Fibroblast of gingiva (primary cell): Measurements from ENCODE around the gene FAM50A.

Experiments used
- DNase-seq: peaks from one replicate; pipeline ENCODE4 v3.0.0-alpha.2; 2011; ENCODE audit warnings: low read depth

The FAM50A gene

DNA sequence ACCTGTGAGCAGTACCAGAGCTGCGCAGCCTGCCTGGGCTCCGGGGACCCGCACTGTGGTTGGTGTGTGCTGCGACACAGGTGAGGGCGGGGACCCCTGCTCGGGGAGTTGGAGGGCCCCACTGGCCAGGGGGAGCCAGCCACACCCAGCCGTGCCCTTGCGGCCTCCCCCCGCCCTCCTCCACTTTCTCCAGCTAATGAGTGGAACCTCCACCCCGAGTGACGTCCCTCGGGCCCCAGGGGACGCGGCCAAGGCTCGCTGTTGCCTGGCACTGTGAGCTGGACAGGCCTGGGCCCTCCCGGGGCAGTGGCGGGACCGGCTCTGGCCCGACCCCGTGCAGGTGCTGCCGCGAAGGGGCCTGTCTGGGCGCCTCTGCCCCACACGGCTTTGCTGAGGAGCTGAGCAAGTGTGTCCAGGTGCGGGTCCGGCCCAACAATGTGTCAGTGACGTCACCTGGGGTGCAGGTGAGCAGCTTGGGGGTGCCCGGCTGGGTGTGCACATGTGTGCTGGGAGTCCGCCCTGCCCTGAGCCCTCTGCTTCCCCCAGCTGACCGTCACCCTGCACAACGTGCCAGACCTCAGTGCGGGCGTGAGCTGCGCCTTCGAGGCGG, 19.8 kb downstream of the FAM50A start:
- no peak for DNase-seq

DNA sequence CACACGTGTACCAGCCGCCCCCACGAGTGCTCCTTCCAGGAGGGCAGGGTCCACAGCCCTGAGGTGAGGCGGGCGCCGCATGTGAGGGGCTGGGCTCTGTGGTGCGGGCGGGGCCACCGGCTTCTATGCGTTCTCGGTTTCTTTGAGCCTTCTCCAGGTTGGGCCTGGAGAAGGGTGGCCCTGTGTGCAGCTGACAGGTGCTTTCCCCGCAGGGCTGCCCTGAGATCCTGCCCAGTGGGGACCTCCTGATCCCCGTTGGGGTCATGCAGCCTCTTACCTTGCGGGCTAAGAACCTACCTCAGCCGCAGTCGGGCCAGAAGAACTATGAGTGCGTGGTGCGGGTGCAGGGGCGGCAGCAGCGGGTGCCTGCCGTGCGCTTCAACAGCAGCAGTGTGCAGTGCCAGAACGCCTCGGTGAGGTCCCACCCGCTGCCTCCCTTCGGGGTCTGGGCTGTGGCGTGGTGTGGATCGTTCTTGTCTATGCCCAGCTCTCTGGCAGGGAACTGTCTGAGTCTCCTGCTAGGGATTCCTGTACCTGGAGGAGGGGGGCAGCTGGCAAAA, 20.9 kb downstream of the FAM50A start:
- DNase-seq = no peak

DNA sequence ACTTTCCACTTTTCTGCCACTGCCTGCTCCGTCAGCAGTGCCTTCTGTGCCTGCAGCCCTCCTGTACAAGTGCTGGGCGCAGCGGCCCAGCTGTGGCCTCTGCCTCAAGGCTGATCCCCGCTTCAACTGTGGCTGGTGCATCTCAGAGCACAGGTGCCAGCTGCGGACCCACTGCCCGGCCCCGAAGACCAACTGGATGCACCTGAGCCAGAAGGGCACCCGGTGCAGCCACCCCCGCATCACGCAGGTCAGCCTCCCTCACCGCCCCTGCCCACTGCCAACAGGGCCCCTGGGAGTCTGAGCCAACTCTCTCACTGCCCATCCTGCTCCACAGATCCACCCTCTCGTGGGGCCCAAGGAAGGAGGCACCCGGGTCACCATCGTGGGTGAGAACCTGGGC, 21.7 kb downstream of the FAM50A start:
- no peak for DNase-seq

DNA sequence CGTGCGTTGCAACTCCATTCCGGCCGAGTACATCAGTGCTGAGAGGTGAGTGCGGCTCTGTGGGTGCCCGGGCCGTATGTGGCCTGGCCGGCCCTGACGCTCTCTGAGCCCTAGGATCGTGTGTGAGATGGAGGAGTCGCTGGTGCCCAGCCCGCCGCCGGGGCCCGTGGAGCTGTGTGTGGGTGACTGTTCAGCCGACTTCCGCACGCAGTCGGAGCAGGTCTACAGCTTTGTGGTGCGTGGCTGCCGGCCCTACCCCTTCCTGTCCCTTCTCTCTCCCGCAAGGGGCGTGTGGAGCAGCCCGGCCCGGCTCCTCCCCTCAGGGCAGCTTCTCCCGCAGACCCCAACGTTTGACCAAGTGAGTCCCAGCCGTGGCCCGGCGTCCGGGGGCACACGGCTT, 22.1 kb downstream of the FAM50A start:
- DNase-seq = no peak

DNA sequence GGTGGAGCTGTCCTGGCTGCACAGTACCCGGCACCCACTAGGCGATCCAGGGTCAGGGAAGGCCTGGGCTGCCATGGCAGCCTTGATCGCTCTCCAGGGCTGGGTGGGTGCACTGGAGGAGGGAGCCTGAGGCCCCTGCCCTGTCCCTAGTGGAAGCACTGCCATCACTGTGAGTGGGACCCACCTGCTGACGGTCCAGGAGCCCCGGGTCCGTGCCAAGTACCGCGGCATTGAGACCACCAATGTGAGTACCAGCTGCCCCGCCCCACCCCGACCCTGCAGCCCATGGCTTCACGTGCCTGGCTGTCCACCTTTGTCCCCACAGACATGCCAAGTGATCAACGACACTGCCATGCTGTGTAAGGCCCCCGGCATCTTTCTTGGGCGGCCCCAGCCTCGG, 23.0 kb downstream of the FAM50A start:
- no peak for DNase-seq

DNA sequence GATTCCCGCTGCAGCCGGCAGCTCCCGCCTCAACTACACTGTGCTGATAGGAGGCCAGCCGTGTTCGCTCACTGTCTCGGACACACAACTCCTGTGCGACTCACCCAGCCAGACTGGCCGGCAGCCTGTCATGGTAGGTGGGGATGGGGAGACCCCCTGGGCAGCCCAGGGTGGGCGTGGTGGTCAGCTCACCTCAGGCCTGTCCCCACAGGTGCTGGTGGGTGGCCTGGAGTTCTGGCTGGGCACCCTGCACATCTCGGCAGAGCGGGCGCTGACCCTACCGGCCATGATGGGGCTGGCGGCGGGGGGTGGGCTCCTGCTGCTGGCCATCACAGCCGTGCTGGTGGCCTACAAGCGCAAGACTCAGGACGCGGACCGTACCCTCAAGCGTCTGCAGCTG, 23.6 kb downstream of the FAM50A start:
- DNase-seq = no peak

DNA sequence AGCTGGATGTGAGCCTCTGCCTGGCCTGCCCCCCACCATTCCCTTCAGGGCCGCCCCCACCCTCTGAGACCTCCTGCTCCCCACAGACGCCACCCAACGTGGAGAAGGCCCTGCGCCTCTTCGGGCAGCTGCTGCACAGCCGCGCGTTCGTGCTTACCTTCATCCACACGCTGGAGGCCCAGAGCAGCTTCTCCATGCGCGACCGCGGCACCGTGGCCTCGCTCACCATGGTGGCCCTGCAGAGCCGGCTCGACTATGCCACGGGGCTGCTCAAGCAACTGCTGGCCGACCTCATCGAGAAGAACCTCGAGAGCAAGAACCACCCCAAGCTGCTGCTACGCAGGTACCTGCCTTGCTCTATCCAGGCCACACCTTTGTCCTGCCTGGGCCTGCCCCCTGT, 24.3 kb downstream of the FAM50A start:
- DNase-seq = no peak

DNA sequence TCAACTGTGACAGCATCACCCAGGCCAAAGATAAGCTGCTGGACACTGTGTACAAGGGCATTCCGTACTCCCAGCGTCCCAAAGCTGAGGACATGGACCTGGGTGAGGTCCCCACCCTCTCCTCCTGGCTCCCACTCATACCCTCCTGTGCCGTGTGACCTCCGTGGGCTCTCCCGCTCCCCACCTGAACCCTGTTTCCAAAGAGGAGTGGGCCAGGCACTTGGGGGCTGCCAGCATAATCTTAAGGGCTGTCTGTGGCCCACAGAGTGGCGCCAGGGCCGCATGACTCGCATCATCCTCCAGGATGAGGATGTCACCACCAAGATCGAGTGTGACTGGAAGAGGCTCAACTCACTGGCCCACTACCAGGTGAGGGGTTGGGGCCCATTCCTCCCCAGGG, 25.2 kb downstream of the FAM50A start:
- DNase-seq = no peak

DNA sequence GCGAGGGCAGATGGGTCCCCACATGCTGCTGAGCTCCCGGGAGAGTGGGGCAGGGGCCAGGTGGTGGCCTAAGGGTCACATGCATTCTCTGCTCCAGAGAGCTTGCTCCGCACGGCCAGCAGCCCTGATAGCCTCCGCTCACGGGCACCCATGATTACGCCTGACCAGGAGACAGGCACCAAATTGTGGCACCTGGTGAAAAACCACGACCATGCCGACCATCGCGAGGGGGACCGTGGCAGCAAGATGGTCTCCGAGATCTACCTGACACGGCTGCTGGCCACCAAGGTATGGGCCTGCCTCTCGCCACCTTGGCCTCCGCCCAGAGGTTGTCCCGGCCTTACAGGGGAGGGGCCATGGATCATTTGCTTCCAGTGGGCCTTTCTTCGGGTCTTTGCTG, 25.9 kb downstream of the FAM50A start:
- no peak for DNase-seq

DNA sequence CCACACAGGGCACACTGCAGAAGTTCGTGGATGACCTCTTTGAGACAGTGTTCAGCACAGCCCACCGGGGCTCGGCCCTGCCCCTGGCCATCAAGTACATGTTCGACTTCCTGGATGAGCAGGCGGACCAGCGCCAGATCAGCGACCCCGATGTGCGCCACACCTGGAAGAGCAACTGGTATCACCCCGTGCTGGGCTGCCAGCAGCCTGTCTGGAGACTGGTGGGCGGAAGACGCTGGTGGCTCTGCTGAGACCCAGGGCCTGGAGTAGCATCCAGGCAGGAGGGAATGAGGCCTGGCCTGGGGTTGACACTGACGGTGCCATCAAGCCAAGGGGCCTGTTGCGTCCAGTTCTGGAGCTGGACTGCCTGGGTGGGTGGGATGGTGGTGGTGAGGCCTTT, 26.5 kb downstream of the FAM50A start:
- DNase-seq = no peak

DNA sequence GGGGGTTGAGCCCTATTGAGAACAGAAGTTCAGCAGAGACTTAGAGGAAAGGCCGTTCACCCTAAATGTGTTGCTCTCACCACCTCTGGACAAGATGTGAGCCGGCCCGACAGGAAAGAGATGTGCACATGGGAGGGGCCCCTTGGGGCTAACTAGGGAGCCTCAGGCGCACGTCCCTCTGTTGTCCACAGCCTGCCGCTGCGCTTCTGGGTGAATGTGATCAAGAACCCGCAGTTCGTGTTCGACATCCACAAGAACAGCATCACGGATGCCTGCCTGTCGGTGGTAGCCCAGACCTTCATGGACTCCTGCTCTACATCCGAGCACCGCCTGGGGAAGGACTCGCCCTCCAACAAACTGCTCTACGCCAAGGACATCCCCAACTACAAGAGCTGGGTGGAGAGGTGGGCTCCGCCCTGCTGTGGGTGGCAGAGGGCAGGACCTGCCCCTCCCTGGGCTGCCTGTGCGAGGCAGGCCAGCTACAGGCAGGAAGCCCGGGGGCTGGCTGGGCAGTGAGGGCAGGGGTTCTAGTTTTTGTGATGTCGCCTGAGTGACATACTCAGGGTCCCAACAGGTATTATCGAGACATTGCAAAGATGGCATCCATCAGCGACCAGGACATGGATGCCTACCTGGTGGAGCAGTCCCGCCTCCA, 27.1 kb downstream of the FAM50A start:
- no peak for DNase-seq

DNA sequence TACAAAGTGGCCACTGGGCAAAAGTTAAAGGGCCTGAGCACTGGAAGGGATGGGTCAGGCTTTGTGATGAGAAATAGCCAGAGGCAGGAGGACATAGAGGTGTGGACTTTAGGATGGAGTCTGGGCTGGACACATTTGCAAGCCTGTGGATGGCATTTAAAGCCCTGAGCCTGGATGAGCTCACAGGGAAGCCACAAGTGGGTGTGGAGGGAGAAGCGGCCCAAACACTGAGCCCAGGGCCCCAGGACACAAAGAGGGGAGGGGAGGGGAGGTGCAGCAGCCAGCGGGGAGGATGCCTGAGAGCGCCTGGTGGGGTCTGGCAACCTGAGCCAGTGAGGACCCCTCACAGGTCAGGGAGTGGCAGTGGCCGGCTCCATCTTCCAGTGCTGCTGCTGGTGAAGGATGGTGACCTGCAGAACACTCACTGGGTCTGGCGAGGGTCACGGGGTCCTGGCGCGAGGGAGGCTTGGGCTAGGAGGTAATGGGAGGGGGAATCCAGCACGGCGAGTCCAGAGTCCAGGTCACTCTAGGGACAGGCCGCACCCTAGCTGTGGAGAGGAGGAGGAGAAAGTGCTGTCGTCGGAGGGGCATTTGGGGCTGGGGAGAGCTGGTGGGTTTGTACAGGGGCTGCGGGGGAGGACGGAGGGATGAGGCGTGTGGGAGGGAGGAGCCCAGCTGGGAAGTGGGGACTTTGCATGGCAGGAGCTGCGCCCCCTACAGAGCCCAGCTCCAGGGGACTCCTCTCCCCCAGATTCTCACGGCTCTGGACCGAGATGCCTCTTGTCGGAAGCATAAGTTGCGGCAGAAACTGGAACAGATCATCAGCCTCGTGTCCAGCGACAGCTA, 28.1 kb downstream of the FAM50A start:
- DNase-seq = no peak

DNA sequence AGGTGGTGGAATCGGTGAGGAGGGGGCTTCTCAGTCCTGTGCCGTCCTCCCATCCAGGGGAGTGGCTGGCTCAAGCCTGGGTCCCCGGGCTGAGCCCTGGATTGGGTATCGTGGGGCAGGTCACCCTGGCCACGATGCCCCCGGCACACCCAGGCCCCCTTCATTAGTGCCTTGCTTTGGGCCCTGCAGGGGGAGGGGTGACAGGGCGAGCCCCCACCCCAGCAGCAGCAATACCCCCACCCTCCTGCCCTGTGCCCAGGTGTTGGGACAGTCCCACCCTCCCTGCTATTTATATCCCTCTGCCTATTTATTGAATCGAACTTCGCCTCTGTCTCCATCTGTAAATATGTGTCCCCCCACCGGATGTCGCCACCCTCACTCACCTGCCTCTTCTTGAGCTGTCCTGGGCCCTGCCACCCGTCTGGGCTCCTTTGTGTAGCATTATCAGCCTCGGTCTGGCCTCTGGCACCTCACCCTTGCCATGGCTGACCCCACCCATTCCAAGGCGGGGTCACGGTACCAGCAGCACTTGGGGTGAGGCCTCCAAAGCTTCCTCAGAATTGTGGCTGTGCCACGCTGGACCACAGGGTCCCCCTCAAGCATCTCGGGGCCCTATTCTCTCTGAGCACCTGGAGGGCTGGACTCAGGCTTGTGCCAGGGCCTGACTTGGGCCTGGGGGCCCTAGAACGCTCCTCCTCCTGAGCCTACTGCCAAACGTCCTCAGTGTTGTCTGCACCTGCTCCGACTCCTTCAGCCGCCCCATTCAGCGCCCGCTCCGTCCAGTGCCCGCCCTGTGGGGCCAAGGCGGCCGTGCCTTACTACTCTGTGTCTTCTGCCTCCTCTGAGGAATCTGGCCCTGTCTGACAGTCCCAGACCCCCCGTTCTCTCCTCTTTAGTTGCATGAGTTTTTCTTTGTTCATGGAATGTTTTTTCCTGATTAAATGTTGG, 29.0 kb downstream of the FAM50A start:
- no peak for DNase-seq

DNA sequence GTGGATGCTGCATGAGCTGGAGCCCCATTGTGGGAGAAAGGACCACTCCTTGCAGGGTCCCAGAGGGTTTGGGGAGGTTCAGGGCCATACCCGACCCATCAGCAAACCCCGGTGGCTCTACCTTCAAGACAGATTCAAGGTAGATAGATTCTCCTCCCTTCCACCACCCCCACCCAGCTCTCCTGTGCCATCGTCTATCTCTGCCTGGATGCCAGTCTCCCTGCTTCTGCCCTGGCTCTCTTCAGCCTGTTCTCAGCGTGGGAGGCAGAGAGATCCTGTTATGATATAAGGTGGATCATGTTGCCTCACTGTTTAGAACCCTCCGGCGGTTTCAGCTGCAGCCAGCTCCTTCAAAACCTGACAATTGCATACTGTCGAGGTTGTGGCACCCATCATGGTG, 29.7 kb downstream of the FAM50A start:
- DNase-seq = no peak

DNA sequence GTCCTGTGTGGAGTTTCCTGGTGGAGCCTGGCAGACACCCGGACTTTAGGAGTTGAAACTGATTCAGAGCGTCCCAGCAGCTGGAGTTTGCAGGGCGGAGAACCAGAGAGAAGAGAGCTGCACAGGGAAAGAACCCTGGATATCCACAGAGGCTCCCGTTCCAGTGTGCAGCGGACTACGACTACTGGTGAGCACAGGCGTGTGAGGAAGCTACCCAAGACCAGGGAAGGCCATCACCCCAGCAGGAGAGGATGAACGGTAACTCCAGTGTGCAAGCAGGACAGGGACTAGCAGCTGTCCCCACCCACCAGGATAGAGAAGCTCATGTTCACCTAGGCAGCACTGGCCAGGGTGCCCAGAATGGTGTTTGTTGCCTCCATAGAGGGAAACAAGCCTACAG, 32.9 kb downstream of the FAM50A start:
- no peak for DNase-seq

DNA sequence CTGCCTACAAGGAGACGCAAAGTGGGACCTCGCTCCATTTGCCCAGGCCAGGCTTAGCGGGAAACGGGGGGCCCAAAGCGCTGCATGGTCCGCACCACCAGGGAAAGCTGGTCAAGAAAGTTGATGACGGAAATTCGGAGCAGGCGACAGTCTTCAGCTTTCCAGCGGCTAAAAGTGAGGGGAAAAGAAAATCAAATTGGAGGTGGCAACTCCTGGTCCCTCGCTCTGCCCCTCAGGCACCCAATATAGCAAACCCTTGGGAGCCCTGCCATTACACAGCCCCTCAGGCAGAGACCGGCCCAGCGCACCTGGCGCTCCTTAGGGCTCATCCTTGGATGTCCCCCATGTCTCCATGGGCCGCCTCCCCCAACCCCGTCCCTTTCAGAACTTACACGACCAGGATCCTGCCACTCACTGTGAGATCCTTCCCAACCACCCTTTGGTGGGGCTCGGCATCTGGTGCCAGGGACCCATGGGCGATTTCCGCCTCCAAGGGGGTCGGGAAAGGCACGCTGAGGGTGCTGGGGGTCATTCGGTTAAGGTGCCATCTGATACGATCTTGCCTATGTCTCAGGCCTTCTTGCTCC, 34.0 kb downstream of the FAM50A start:
- DNase-seq = no peak

DNA sequence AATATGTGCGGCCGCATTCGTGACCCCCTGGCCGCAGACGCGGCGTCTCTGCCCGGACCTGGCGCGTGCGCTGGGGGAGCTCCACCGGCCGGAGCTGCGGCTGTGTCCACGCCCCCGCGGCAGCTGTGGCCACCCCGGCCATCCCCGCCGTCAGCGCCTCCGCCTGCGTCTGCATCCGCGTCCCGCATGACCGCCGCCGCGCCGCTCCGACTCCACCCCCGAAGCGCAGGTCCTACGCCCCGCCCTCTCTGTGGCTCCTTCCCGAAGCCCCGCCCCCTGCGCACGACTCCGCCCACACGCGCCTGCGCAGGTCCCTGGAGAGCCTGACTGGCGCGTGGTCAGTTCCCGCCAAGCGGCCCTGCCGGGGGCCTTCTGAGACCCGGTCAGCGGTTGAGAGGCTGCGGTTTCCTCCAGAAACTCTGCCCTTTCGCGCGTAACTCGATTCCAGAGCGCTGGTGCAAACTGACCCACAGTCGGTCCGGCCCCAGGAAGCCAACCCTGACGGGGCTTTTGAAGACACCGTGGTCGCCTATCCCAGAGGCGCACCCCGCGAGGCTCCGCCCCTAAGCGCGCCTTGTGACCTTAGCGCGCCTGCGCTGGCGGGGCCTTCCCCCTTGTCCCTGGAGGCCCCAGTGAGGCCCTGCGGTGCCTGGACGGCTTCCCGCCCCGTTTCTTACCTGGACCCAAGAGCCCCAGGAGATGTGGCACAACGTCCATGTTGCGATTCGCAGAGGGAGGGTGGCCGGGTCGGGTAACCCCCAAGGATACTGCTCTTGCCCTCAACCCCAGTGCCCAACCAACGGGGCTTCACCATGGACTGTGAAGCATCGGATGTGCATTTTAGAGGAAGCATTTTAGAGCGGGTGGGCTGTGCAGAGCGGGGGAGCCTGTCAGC, 35.0 kb downstream of the FAM50A start, which contains the start of gene LAGE3:
TSS of gene LAGE3 (minus strand) at position 554 of the 895 bp plus-strand sequence. CDS start at position 188, 366 bp downstream.
- peak; percentile 89 for DNase-seq

DNA sequence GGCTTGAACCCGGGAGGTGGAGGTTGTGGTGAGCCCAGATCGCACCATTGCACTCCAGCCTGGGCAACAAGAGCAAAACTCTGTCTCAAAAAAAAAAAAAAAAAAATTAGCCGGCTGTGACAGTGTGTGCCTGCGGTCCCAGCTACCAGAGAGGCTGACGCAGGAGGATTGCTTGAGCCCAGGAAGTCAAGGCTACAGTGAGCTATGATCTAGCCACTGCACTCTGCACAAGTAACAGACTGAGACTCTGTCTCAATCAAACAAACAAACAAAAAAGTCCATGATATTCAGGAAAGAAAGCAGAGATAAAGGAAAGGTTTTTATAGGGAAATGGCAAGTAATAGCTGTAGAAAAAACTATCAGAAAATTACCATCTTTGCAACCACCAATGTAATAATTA, 37.3 kb downstream of the FAM50A start:
- DNase-seq = no peak

DNA sequence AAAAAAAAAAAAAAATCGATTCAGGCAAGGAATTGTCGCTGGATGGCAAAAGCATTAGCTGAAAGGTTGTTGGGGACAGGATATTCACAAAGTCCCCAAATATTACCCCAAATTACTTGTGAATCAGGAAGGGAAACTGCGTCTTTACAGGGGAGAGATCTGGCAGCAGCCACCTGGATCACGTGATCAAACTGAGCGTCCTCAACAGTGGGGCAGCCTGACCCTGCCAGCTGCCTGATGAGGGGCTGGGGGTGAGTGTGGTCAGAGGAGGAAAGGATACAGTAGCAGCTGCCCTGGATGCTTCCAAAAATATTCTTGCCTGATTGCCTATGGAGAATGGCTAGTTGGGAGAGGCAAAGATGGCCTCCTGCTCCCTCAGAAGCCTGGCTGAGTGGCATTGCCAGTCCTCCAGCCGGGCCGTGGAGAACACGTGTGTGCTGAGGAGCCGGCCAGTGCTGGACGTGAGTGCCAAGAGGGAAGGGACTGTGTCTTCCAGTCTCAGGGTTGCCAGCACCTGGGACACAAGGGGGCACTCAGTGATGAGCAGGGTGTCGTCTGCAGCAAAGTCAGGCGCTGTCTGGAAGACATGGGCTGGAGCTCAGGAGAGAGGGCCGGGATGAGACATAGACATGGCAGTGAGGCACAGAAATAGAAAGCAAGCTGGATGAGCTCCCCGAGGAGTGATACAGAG, 38.1 kb downstream of the FAM50A start:
- no peak for DNase-seq

DNA sequence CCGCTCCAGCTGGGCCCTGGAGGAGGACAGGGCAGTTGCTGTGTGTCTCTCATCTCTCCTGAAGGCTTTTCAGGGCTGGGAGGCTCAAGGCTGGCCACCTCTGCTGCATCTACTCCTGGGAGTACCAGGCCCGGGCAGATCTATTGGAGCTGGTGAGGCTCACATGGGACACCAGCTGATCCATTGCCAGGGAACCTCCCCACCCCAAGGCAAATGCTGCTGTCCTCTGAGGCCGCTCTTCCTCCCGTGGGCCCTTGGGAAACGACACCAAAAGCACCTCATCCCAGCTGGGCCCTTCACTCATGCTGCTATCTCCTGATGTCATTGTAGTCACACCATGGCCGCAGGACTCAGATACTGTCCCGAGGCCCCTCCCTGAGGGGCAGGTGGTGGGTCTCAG, 38.8 kb downstream of the FAM50A start:
- DNase-seq = no peak
